Esophagus muscularis mucosa (tissue), 4 donors: ENCODE measurements around the gene TMUB2. TPM values are rescaled to one million over a fixed set of nuclear protein-coding genes. Genes with fewer than 3 reads are reported as not detected.
"Not testable (repeated sequence)": the region's sequence is repeated elsewhere in the genome, so short reads cannot be mapped to it uniquely, and the experiment has no call there.

ENCODE experiments used
- DNase-seq: peaks from one replicate; pipeline ENCODE4 v3.0.0-alpha.2; 2017; ENCODE audit errors: extremely low spot score
- H3K27ac ChIP-seq, 4 donors: fragments of 200-600 bp; sonication (generic); replicated peaks in 1 of 4; 1 replicate in 3 of 4; 2 replicates in 1 of 4; pipeline ENCODE4 v1.5.1; 2016 to 2019; ENCODE audit warnings: mild to moderate bottlenecking in 1 of 4
- H3K27me3 ChIP-seq, 4 donors: fragments of 200-600 bp; sonication (generic); one replicate each; pipeline versions ENCODE4 v1.5.1 to v1.6.0; 2016 to 2019
- H3K36me3 ChIP-seq, 4 donors: fragments of 200-600 bp; sonication (generic); one replicate each; pipeline ENCODE4 v1.5.1; 2016 to 2019
- H3K4me1 ChIP-seq, 4 donors: fragments of 200-600 bp; sonication (generic); one replicate each; pipeline ENCODE4 v1.5.1; 2016 to 2019
- H3K4me3 ChIP-seq, 4 donors: fragments of 200-600 bp; sonication (generic); 1 replicate in 2 of 4; 2 replicates in 2 of 4; pipeline ENCODE4 v1.5.1; 2016 to 2019; ENCODE audit warnings: mild to moderate bottlenecking in 4 of 4, moderate library complexity in 1 of 4
- H3K9me3 ChIP-seq, 4 donors: fragments of 200-600 bp; sonication (generic); 1 replicate in 3 of 4; 2 replicates in 1 of 4; pipeline ENCODE4 v1.5.1; 2016 to 2019
- CTCF ChIP-seq, 3 experiments: fragments of 200-600 bp in 2 of 3; fragments of 450-650 bp in 1 of 3; sonication (generic) in 2 of 3; IDR thresholded peaks; one replicate each; pipeline ENCODE4 v1.5.1; 2017 to 2019; ENCODE audit warnings: antibody characterized with exemption in 3 of 3, mild to moderate bottlenecking in 2 of 3, moderate library complexity in 1 of 3
- EP300 ChIP-seq: sonication (generic); formaldehyde crosslinking; IDR thresholded peaks from one replicate; pipeline ENCODE4 v1.6.1; 2017; ENCODE audit warnings: antibody characterized with exemption
- POLR2A ChIP-seq: fragments of 450-650 bp; IDR thresholded peaks from one replicate; pipeline ENCODE4 v1.6.1; 2017; ENCODE audit warnings: antibody characterized with exemption, moderate library complexity, mild to moderate bottlenecking, low read depth
- POLR2AphosphoS5 ChIP-seq, 2 donors: sonication (generic); formaldehyde crosslinking; IDR thresholded peaks; one replicate each; pipeline ENCODE4 v1.6.1; 2017; ENCODE audit warnings: antibody characterized with exemption in 2 of 2
- WGBS: methylation state at CpG from one replicate; pipeline ENCODE4 v1.1.5; 2018; 5-methylcytosine and 5-hydroxymethylcytosine counted together
- intact Hi-C: fragments of 100-400 bp; cut with DNase I; formaldehyde crosslinking; loops from one replicate; pipeline ENCODE4 v1.15.1; 2023
- small RNA-seq, 3 donors: library from RNA; depleted of rRNA; stranded (forward); fragments of <200 nt; gene quantifications; one replicate each; pipeline ENCODE3, GENCODE V24; 2016
- total RNA-seq, 4 donors: library from RNA; depleted of rRNA; stranded (reverse); fragments of >200 nt; gene quantifications; one replicate each; pipeline versions ENCODE4 v1.1.0 to v1.2.1, GENCODE V29; 2016

The TMUB2 gene
- total RNA-seq, 4 donors from 2014 or later = 25.3 to 50.3 (median 33.4) TPM

DNA sequence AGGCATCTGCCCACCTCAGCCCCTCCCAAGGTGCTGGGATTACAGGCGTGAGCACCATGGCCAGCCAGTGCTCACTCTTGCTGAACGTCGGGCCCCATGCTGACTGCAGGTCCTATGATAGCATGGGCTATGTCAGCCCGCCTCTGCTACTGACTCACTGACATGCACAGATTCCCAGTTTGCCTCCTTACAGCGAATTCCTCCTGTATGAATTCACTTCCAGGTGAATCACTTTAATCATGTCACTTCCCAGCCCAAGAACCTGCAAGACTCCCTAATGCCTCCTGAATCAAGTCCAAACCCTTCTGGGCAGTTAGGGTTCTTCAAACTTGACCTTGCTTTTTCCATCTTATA lies 48.8 kb downstream of the TMUB2 start:
- peaks cover 0 to 4% (median 0%) of the 10 kb centered on the region in 4 donors for H3K27me3 ChIP-seq

DNA sequence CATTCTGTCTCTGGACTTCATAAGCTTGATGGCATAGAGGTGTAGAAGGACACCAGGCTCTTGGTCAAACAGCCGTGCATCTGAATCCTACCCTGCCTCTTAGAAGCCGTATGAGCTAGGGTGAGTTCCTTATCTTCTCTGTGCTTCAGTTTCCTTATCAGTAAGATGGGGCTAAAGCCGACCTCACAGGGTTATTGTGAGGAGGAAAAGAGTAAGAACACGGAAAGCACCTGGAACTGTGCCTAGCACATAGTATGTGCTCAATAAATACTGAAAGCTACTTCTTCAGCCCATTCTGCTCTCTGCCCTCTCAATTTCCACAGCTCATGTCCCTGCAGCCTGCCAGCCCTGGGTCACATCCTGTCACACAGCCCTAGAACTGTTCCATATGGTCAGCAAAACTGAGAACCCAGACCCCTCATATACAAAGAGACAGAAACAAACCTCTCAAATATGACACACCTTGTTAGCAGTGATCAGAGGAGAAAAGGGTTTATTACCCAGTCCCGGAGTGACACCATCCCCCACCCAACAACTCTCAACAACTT lies 49.7 kb downstream of the TMUB2 start:
- 75% methylated on average over 5 of the region's 5 CpGs for WGBS
- intact Hi-C loops = no loop called here
- H3K4me1 ChIP-seq = no peaks in the 10 kb centered on the region

More for the DNA sequence above, 48.8 kb downstream of the TMUB2 start:
- H3K4me3 ChIP-seq = no peak overlapping the region
- WGBS = 74% methylated on average over 5 of the region's 5 CpGs
- intact Hi-C loops = no loop called here
- no peaks in the 10 kb centered on the region for H3K36me3 ChIP-seq
- H3K4me1 ChIP-seq = no peaks in the 10 kb centered on the region
- no peak overlapping the region for H3K27ac ChIP-seq
- TF ChIP-seq POLR2AphosphoS5 (IDR thresholded peaks at IDR 0.05) (no peak), EP300 (no peak), CTCF (IDR thresholded peaks at IDR 0.05) (no peak), POLR2A (no peak)
- no peaks in the 10 kb centered on the region for H3K9me3 ChIP-seq
- DNase-seq = no peak

GRCh38 chr17:44237886-44238285 lies 51.1 kb downstream of the TMUB2 start:
- H3K27ac ChIP-seq, intact Hi-C loops, H3K36me3 ChIP-seq, H3K9me3 ChIP-seq, H3K27me3 ChIP-seq, H3K4me1 ChIP-seq, DNase-seq, H3K4me3 ChIP-seq: not testable (repeated sequence)
- 98% methylated on average over 8 of the region's 28 CpGs for WGBS

More for the DNA sequence above, 49.7 kb downstream of the TMUB2 start:
- H3K27ac ChIP-seq = no peak overlapping the region
- no peak for TF ChIP-seq CTCF (IDR thresholded peaks at IDR 0.05)
- TF ChIP-seq POLR2AphosphoS5 (IDR thresholded peaks at IDR 0.05) = no peak
- TF ChIP-seq EP300 = no peak
- TF ChIP-seq POLR2A = no peak
- no peaks in the 10 kb centered on the region for H3K9me3 ChIP-seq
- H3K36me3 ChIP-seq = no peaks in the 10 kb centered on the region
- no peak for DNase-seq
- peaks cover 0 to 4% (median 0%) of the 10 kb centered on the region in 4 donors for H3K27me3 ChIP-seq
- no peak overlapping the region for H3K4me3 ChIP-seq

DNA sequence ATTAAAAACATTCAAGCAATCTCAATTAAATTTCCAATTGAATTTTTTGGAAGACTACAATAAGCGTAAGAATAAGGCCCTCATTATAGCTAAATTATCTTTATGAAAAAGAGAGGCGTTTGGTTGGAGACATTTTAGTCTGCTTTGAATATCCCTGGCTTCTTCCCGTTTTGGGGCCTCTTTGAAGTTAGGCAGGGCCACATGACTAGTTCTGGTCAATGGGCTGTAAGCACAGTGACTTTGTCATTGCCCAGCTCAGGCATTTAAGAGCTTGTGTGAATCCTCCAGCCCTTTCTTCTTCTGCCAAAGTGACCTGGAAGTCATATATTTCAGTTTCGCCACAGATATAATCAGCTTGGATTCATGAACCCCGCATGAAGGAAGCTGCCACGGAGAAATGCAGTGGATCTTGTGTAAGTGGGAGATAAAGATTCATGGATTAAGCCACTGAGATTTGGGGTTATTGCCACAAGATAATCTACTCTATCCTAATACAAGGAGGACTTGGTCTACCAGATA lies 54.4 kb downstream of the TMUB2 start:
- intact Hi-C loops = no loop called here
- Histone ChIP-seq H3K9me3 (no peaks in the 10 kb centered on the region), H3K27ac (no peak overlapping the region), H3K4me1 (peaks cover 0 to 6% (median 4%) of the 10 kb centered on the region in 4 donors), H3K4me3 (no peak overlapping the region), H3K27me3 (peaks cover 0 to 4% (median 0%) of the 10 kb centered on the region in 4 donors), H3K36me3 (no peaks in the 10 kb centered on the region)
- no peak for TF ChIP-seq CTCF (IDR thresholded peaks at IDR 0.05)
- WGBS = 79% methylated on average over 6 of the region's 6 CpGs
- no peak for DNase-seq

Small RNA genes lying within 50 kb of the gene (small RNA-seq; reads per million reads assigned to genes)
- 0 reads per million in 3 donors for gene MIR6782

Other genes starting within 250 kb of the TMUB2 start
- not detected for gene PPY, start 244.5 kb upstream of the TMUB2 start, total RNA-seq
- gene PYY, start 233.0 kb upstream of the TMUB2 start, total RNA-seq = not detected
- gene NAGS, start 182.3 kb upstream of the TMUB2 start, total RNA-seq = 1 to 10 TPM in 3 of 4 donors, under 1 TPM in 1; 0.83 to 3.4 (median 1.8) TPM
- gene TMEM101, start 172.0 kb upstream of the TMUB2 start, total RNA-seq = 10 to 100 TPM; 22.9 to 30.7 (median 27.2) TPM
- gene LSM12, start 120.3 kb upstream of the TMUB2 start, total RNA-seq = 10 to 100 TPM; 37.8 to 59.2 (median 46.0) TPM
- 10 to 100 TPM; 23.9 to 37.5 (median 30.7) TPM for gene G6PC3, start 116.2 kb upstream of the TMUB2 start, total RNA-seq
- gene HDAC5, start 63.3 kb upstream of the TMUB2 start, total RNA-seq = 100 to 1,000 TPM in 3 of 4 donors, 10 to 100 TPM in 1; 75.6 to 237 (median 130) TPM
- gene HROB, start 45.0 kb upstream of the TMUB2 start, total RNA-seq = 1 to 10 TPM; 1.7 to 4.6 (median 2.6) TPM
- 10 to 100 TPM in 1 of 4 donors, 1 to 10 TPM in 3; 3.3 to 10.8 (median 6.0) TPM for gene ASB16, start 16.3 kb upstream of the TMUB2 start, total RNA-seq
- gene ATXN7L3, start 12.9 kb downstream of the TMUB2 start, total RNA-seq = 10 to 100 TPM; 41.9 to 72.6 (median 50.0) TPM
- gene UBTF, start 32.7 kb downstream of the TMUB2 start, total RNA-seq = 10 to 100 TPM; 48.7 to 78.8 (median 66.1) TPM
- gene SLC4A1, start 81.2 kb downstream of the TMUB2 start, total RNA-seq = 1 to 10 TPM in 1 of 4 donors, under 1 TPM in 2, not detected in 1; 0.11 to 2.0 (median 0.19) TPM
- 1 to 10 TPM in 3 of 4 donors, under 1 TPM in 1; 0.42 to 2.8 (median 1.7) TPM for gene RUNDC3A, start 121.6 kb downstream of the TMUB2 start, total RNA-seq
- gene SLC25A39, start 137.9 kb downstream of the TMUB2 start, total RNA-seq = 10 to 100 TPM; 41.1 to 69.0 (median 56.8) TPM
- gene GRN, start 158.3 kb downstream of the TMUB2 start, total RNA-seq = 100 to 1,000 TPM; 169 to 313 (median 260) TPM
- gene FAM171A2, start 176.9 kb downstream of the TMUB2 start, total RNA-seq = 1 to 10 TPM in 2 of 4 donors, under 1 TPM in 2; 0.42 to 2.0 (median 1.2) TPM
- gene ITGA2B, start 202.7 kb downstream of the TMUB2 start, total RNA-seq = 1 to 10 TPM in 2 of 4 donors, under 1 TPM in 2; 0.42 to 1.7 (median 1.0) TPM